CD4-positive, CD25-positive, alpha-beta regulatory T cell (primary cell): ENCODE data around the gene GPR39. TPM values are rescaled to one million over a fixed set of nuclear protein-coding genes. Genes with fewer than 3 reads are reported as not detected.

Experiments
- ATAC-seq, 2 donors: fragments of 150-1000 bp; cut with Tn5 transposase; one replicate each; pipeline ENCODE4 v1.10.0; 2021; ENCODE audit warnings: low read depth in 2 of 2, moderate number of reproducible peaks in 2 of 2, moderate library complexity in 1 of 2
- DNase-seq, 3 donors: peaks; one replicate each; pipeline versions ENCODE4 v3.0.0 to v3.0.0-alpha.2; 2012 to 2022; ENCODE audit warnings: mixed read lengths in 1 of 3
- H3K27ac ChIP-seq: one replicate; pipeline ENCODE4 v1.7.0; 2013; ENCODE audit warnings: mild to moderate bottlenecking, low read length; ENCODE audit not compliant: insufficient read depth, poor library complexity, severe bottlenecking
- H3K27me3 ChIP-seq: one replicate; pipeline ENCODE4 v1.7.0; 2013; ENCODE audit warnings: low read length; ENCODE audit not compliant: control insufficient read depth, insufficient read depth
- H3K36me3 ChIP-seq: one replicate; pipeline ENCODE4 v1.7.0; 2013; ENCODE audit warnings: mild to moderate bottlenecking, low read length, moderate library complexity; ENCODE audit not compliant: control insufficient read depth, insufficient read depth
- H3K4me1 ChIP-seq: 2 replicates; pipeline ENCODE4 v1.7.0; 2013; ENCODE audit warnings: mild to moderate bottlenecking, low read length; ENCODE audit not compliant: insufficient read depth, control insufficient read depth, poor library complexity, severe bottlenecking
- H3K4me3 ChIP-seq: one replicate; pipeline ENCODE4 v1.7.0; 2013; ENCODE audit warnings: low read depth, mild to moderate bottlenecking, low read length, moderate library complexity
- H3K9me3 ChIP-seq, 2 experiments: 1 replicate in 1 of 2; 2 replicates in 1 of 2; pipeline ENCODE4 v1.7.0; 2013; ENCODE audit warnings: low read length in 2 of 2, mild to moderate bottlenecking in 1 of 2, moderate library complexity in 1 of 2; ENCODE audit not compliant: control insufficient read depth in 2 of 2
- H3K27ac Mint-ChIP-seq, 3 donors: one replicate each; pipeline ENCODE4 v1.8.0; 2020 to 2022; ENCODE audit warnings: mild to moderate bottlenecking in 3 of 3, mixed read lengths in 3 of 3, moderate library complexity in 2 of 3
- H3K27me3 Mint-ChIP-seq: one replicate; pipeline ENCODE4 v1.8.0; 2022; ENCODE audit warnings: mild to moderate bottlenecking, mixed read lengths
- H3K36me3 Mint-ChIP-seq: one replicate; pipeline ENCODE4 v1.8.0; 2020; ENCODE audit warnings: mixed read lengths
- H3K4me1 Mint-ChIP-seq, 4 donors: one replicate each; pipeline ENCODE4 v1.8.0; 2020 to 2022; ENCODE audit warnings: mixed read lengths in 4 of 4, mild to moderate bottlenecking in 1 of 4
- H3K4me3 Mint-ChIP-seq, 4 donors: one replicate each; pipeline ENCODE4 v1.8.0; 2020 to 2022; ENCODE audit warnings: mild to moderate bottlenecking in 4 of 4, mixed read lengths in 4 of 4, moderate library complexity in 3 of 4
- H3K9me3 Mint-ChIP-seq, 7 donors: one replicate each; pipeline ENCODE4 v1.8.0; 2020 to 2022; ENCODE audit warnings: mixed read lengths in 7 of 7, mild to moderate bottlenecking in 3 of 7, moderate library complexity in 2 of 7
- polyA plus RNA-seq, 4 donors: library from polyadenylated mRNA; unstranded; fragments of 300-500 nt; fragmentation: Illumina TruSeq; gene quantifications; one replicate each; pipeline ENCODE4 v1.2.3, GENCODE V29; 2021
- total RNA-seq: library from RNA; stranded (reverse); gene quantifications from one replicate; pipeline ENCODE4 v1.2.3, GENCODE V29; 2022

Gene GPR39
- total and polyA plus RNA-seq, 5 donors from 2014 or later, result not detected

- Mint-ChIP-seq H3K9me3 (peaks cover 0 to 4% (median 1%) of the 10 kb centered on the region in 7 donors), H3K4me3 (peak overlapping the region in 1 of 4 donors; percentile 11), H3K27me3 (peaks cover 8% of the 10 kb centered on the region), H3K36me3 (no peaks in the 10 kb centered on the region), H3K4me1 (no peaks in the 10 kb centered on the region), H3K27ac (no peak overlapping the region)
- no peak overlapping the region for H3K27ac ChIP-seq
- H3K27me3 ChIP-seq, result peaks cover 2% of the 10 kb centered on the region
- no peak overlapping the region for H3K4me3 ChIP-seq
- H3K4me1 ChIP-seq, result no peaks in the 10 kb centered on the region
- ATAC-seq (no peak), DNase-seq (no peak)
- H3K9me3 ChIP-seq, result no peaks in the 10 kb centered on the region
- H3K36me3 ChIP-seq, result no peaks in the 10 kb centered on the region
Measured at GRCh38 chr2:132415256-132415914, 1.2 kb upstream of the GPR39 start.

GRCh38 chr2:132415915-132416722 is 486 bp upstream of the GPR39 start:
- DNase-seq (no peak), ATAC-seq (no peak)
- no peaks in the 10 kb centered on the region for H3K36me3 Mint-ChIP-seq

GRCh38 chr2:132417430-132418035 is 928 bp downstream of the GPR39 start:
- Mint-ChIP-seq H3K27ac (no peak overlapping the region), H3K27me3 (peaks cover 8% of the 10 kb centered on the region), H3K4me1 (no peaks in the 10 kb centered on the region), H3K4me3 (no peak overlapping the region), H3K9me3 (peaks cover 0 to 2% (median 1%) of the 10 kb centered on the region in 7 donors), H3K36me3 (no peaks in the 10 kb centered on the region)
- DNase-seq (no peak), ATAC-seq (no peak)
- Histone ChIP-seq H3K36me3 (no peaks in the 10 kb centered on the region), H3K9me3 (no peaks in the 10 kb centered on the region), H3K27ac (no peak overlapping the region), H3K27me3 (peaks cover 2% of the 10 kb centered on the region), H3K4me1 (no peaks in the 10 kb centered on the region), H3K4me3 (no peak overlapping the region)

More at GRCh38 chr2:132415915-132416722, 486 bp upstream of the GPR39 start:
- no peaks in the 10 kb centered on the region for H3K4me1 Mint-ChIP-seq
- H3K4me3 ChIP-seq, result no peak overlapping the region
- H3K27me3 Mint-ChIP-seq, result peaks cover 8% of the 10 kb centered on the region
- no peak overlapping the region for H3K4me3 Mint-ChIP-seq
- no peaks in the 10 kb centered on the region for H3K4me1 ChIP-seq
- no peaks in the 10 kb centered on the region for H3K9me3 ChIP-seq
- no peaks in the 10 kb centered on the region for H3K36me3 ChIP-seq
- H3K27ac Mint-ChIP-seq, result no peak overlapping the region
- peaks cover 0 to 2% (median 1%) of the 10 kb centered on the region in 7 donors for H3K9me3 Mint-ChIP-seq
- H3K27ac ChIP-seq, result no peak overlapping the region
- peaks cover 2% of the 10 kb centered on the region for H3K27me3 ChIP-seq

- ATAC-seq (no peak), DNase-seq (no peak)
- no peaks in the 10 kb centered on the region for H3K4me1 ChIP-seq
- no peak overlapping the region for H3K27ac ChIP-seq
- H3K4me3 ChIP-seq, result no peak overlapping the region
- peaks cover 2% of the 10 kb centered on the region for H3K27me3 ChIP-seq
- no peaks in the 10 kb centered on the region for H3K4me1 Mint-ChIP-seq
- no peaks in the 10 kb centered on the region for H3K36me3 Mint-ChIP-seq
- no peak overlapping the region for H3K27ac Mint-ChIP-seq
- peaks cover 8% of the 10 kb centered on the region for H3K27me3 Mint-ChIP-seq
- H3K36me3 ChIP-seq, result no peaks in the 10 kb centered on the region
- peaks cover 0 to 2% (median 1%) of the 10 kb centered on the region in 7 donors for H3K9me3 Mint-ChIP-seq
- H3K4me3 Mint-ChIP-seq, result no peak overlapping the region
- H3K9me3 ChIP-seq, result no peaks in the 10 kb centered on the region
Measured at GRCh38 chr2:132419235-132419634, 2.6 kb downstream of the GPR39 start.

- Mint-ChIP-seq H3K27me3 (peaks cover 8% of the 10 kb centered on the region), H3K27ac (peak overlapping the region in 1 of 3 donors; percentile 26), H3K9me3 (peaks cover 0 to 2% (median 1%) of the 10 kb centered on the region in 7 donors), H3K4me1 (no peaks in the 10 kb centered on the region), H3K36me3 (no peaks in the 10 kb centered on the region), H3K4me3 (no peak overlapping the region)
- no peaks in the 10 kb centered on the region for H3K36me3 ChIP-seq
- no peaks in the 10 kb centered on the region for H3K9me3 ChIP-seq
- DNase-seq (no peak), ATAC-seq (no peak)
- no peak overlapping the region for H3K4me3 ChIP-seq
- H3K4me1 ChIP-seq, result no peaks in the 10 kb centered on the region
- H3K27ac ChIP-seq, result no peak overlapping the region
- peaks cover 2% of the 10 kb centered on the region for H3K27me3 ChIP-seq
Measured at GRCh38 chr2:132419941-132420340, 3.3 kb downstream of the GPR39 start.

- H3K9me3 ChIP-seq, result no peaks in the 10 kb centered on the region
- ATAC-seq (no peak), DNase-seq (no peak)
- Mint-ChIP-seq H3K36me3 (no peaks in the 10 kb centered on the region), H3K27me3 (no peaks in the 10 kb centered on the region), H3K9me3 (peaks cover 0 to 4% (median 1%) of the 10 kb centered on the region in 7 donors), H3K4me1 (no peaks in the 10 kb centered on the region), H3K4me3 (no peak overlapping the region), H3K27ac (no peak overlapping the region)
- no peaks in the 10 kb centered on the region for H3K36me3 ChIP-seq
- H3K27ac ChIP-seq, result no peak overlapping the region
- H3K4me1 ChIP-seq, result no peaks in the 10 kb centered on the region
- no peak overlapping the region for H3K4me3 ChIP-seq
- H3K27me3 ChIP-seq, result no peaks in the 10 kb centered on the region
Measured at GRCh38 chr2:132420816-132421805, 4.5 kb downstream of the GPR39 start.

- H3K4me3 Mint-ChIP-seq, result no peak overlapping the region
- DNase-seq (no peak), ATAC-seq (no peak)
- no peaks in the 10 kb centered on the region for H3K4me1 Mint-ChIP-seq
- H3K9me3 ChIP-seq, result no peaks in the 10 kb centered on the region
- H3K27me3 ChIP-seq, result no peaks in the 10 kb centered on the region
- H3K36me3 ChIP-seq, result no peaks in the 10 kb centered on the region
- H3K9me3 Mint-ChIP-seq, result peaks cover 0 to 4% (median 1%) of the 10 kb centered on the region in 7 donors
- no peak overlapping the region for H3K27ac Mint-ChIP-seq
- no peaks in the 10 kb centered on the region for H3K27me3 Mint-ChIP-seq
- no peak overlapping the region for H3K27ac ChIP-seq
- H3K4me1 ChIP-seq, result no peaks in the 10 kb centered on the region
- H3K4me3 ChIP-seq, result no peak overlapping the region
- H3K36me3 Mint-ChIP-seq, result no peaks in the 10 kb centered on the region
Measured at GRCh38 chr2:132422736-132423135, 6.1 kb downstream of the GPR39 start.
